ENCODE measurements around the gene MCMBP.

Gene MCMBP

GRCh38 chr10:119845656-119846055, 27.0 kb downstream of the MCMBP start:
- Histone ChIP-seq H3K4me1 (ENCODE audit: low read length) (peaks cover 12% of the 10 kb centered on the region), H3K9ac (ENCODE audit: low read length) (no peak overlapping the region)

GRCh38 chr10:119834188-119834587, 38.5 kb downstream of the MCMBP start:
- Histone ChIP-seq H2AFZ (ENCODE audit: low read depth, low read length) (no peak overlapping the region), H3K9ac (ENCODE audit: low read length) (no peak overlapping the region), H3K27me3 (ENCODE audit: low read depth, low read length) (no peaks in the 10 kb centered on the region), H3K9me3 (ENCODE audit: insufficient read depth, low read length) (no peaks in the 10 kb centered on the region), H3K27ac (ENCODE audit: low read length) (no peak overlapping the region), H3K79me2 (ENCODE audit: low read length) (no peaks in the 10 kb centered on the region), H3K4me2 (ENCODE audit: low read length) (no peak overlapping the region), H3K4me1 (ENCODE audit: low read length) (peaks cover 23% of the 10 kb centered on the region), H4K20me1 (ENCODE audit: insufficient read depth, low read length) (no peaks in the 10 kb centered on the region), H3K36me3 (replicated peaks; ENCODE audit: low read depth, low read length) (peaks cover 55% of the 10 kb centered on the region), H3K4me3 (ENCODE audit: low read length) (no peak overlapping the region)
- no peak for TF ChIP-seq EZH2phosphoT487 (IDR thresholded peaks at IDR 0.05; ENCODE audit: low read depth)
- no peak for TF ChIP-seq CTCF (IDR thresholded peaks at IDR 0.05; ENCODE audit: low read depth, low read length)

More at GRCh38 chr10:119845656-119846055, 27.0 kb downstream of the MCMBP start:
- H3K9me3 ChIP-seq (ENCODE audit: insufficient read depth, low read length) = no peaks in the 10 kb centered on the region
- no peaks in the 10 kb centered on the region for H3K79me2 ChIP-seq (ENCODE audit: low read length)
- peaks cover 37% of the 10 kb centered on the region for H3K36me3 ChIP-seq (replicated peaks; ENCODE audit: low read depth, low read length)
- TF ChIP-seq CTCF (IDR thresholded peaks at IDR 0.05; ENCODE audit: low read depth, low read length) (no peak), EZH2phosphoT487 (IDR thresholded peaks at IDR 0.05; ENCODE audit: low read depth) (no peak)
- H3K27ac ChIP-seq (ENCODE audit: low read length) = peak overlapping the region; percentile 25; the same call in 1 of the 2 replicates
- H2AFZ ChIP-seq (ENCODE audit: low read depth, low read length) = no peak overlapping the region
- no peaks in the 10 kb centered on the region for H3K27me3 ChIP-seq (ENCODE audit: low read depth, low read length)
- no peaks in the 10 kb centered on the region for H4K20me1 ChIP-seq (ENCODE audit: insufficient read depth, low read length)
- no peak overlapping the region for H3K4me3 ChIP-seq (ENCODE audit: low read length)
- no peak overlapping the region for H3K4me2 ChIP-seq (ENCODE audit: low read length)

- Histone ChIP-seq H3K9me3 (ENCODE audit: insufficient read depth, low read length) (no peaks in the 10 kb centered on the region), H3K4me1 (ENCODE audit: low read length) (peaks cover 23% of the 10 kb centered on the region), H4K20me1 (ENCODE audit: insufficient read depth, low read length) (no peaks in the 10 kb centered on the region), H3K79me2 (ENCODE audit: low read length) (no peaks in the 10 kb centered on the region), H3K36me3 (replicated peaks; ENCODE audit: low read depth, low read length) (peaks cover 49% of the 10 kb centered on the region), H3K4me2 (ENCODE audit: low read length) (no peak overlapping the region), H3K27ac (ENCODE audit: low read length) (no peak overlapping the region), H3K4me3 (ENCODE audit: low read length) (no peak overlapping the region), H3K9ac (ENCODE audit: low read length) (no peak overlapping the region), H3K27me3 (ENCODE audit: low read depth, low read length) (no peaks in the 10 kb centered on the region), H2AFZ (ENCODE audit: low read depth, low read length) (no peak overlapping the region)
- TF ChIP-seq EZH2phosphoT487 (IDR thresholded peaks at IDR 0.05; ENCODE audit: low read depth) = no peak
- no peak for TF ChIP-seq CTCF (IDR thresholded peaks at IDR 0.05; ENCODE audit: low read depth, low read length)
Observed at GRCh38 chr10:119832951-119833350, 39.7 kb downstream of the MCMBP start.

GRCh38 chr10:119831656-119832055, 41.0 kb downstream of the MCMBP start:
- H4K20me1 ChIP-seq (ENCODE audit: insufficient read depth, low read length) = no peaks in the 10 kb centered on the region
- H3K36me3 ChIP-seq (replicated peaks; ENCODE audit: low read depth, low read length) = peaks cover 47% of the 10 kb centered on the region
- no peaks in the 10 kb centered on the region for H3K79me2 ChIP-seq (ENCODE audit: low read length)
- H3K4me3 ChIP-seq (ENCODE audit: low read length) = no peak overlapping the region
- no peaks in the 10 kb centered on the region for H3K27me3 ChIP-seq (ENCODE audit: low read depth, low read length)
- no peaks in the 10 kb centered on the region for H3K9me3 ChIP-seq (ENCODE audit: insufficient read depth, low read length)
- H3K9ac ChIP-seq (ENCODE audit: low read length) = no peak overlapping the region
- no peak overlapping the region for H3K27ac ChIP-seq (ENCODE audit: low read length)
- H2AFZ ChIP-seq (ENCODE audit: low read depth, low read length) = no peak overlapping the region
- TF ChIP-seq EZH2phosphoT487 (IDR thresholded peaks at IDR 0.05; ENCODE audit: low read depth) (no peak), CTCF (IDR thresholded peaks at IDR 0.05; ENCODE audit: low read depth, low read length) (no peak)
- no peak overlapping the region for H3K4me2 ChIP-seq (ENCODE audit: low read length)
- peaks cover 11% of the 10 kb centered on the region for H3K4me1 ChIP-seq (ENCODE audit: low read length)

Measured in OCI-LY3 (cell line).